Measurements from ENCODE around the gene EXT2. TPM values are rescaled to one million over a fixed set of nuclear protein-coding genes. Genes with fewer than 3 reads are reported as not detected.

EXT2 gene
- total RNA-seq, 1 experiment from 2014 or later, result 42.8 TPM

DNA sequence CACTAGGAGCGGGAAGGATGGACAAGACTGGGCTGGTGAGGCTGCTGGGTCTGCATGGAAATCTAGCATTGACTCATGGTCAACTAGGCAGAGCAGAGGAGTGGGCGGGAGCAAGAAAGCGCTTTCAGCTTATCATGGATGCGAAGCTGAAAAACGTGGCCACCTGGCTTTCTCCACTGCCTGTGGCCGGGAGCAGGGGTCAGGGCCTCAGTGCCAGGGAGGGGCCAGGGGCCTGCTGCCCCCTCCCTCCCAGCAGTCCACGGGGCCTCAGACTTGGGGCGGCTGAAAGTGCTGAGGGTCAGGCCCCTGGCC lies 168.9 kb downstream of the EXT2 start:
- H3K9me3 ChIP-seq (ENCODE audit: control insufficient read depth in 1 of 2, insufficient read depth in 1 of 2, low read depth in 1 of 2, low read length in 2 of 2), result no peaks in the 10 kb centered on the region
- ChIA-PET POLR2A (no interaction called here), CTCF (no interaction called here), RAD21 (ENCODE audit: low non-redundant PET in 1 of 2, low total read pairs in 2 of 2, uncharacterized antibody in 2 of 2, unreplicated experiment in 2 of 2) (no interaction called here)
- no peaks in the 10 kb centered on the region for H4K20me1 ChIP-seq (ENCODE audit: insufficient read depth)
- no peak overlapping the region for H3K4me2 ChIP-seq (ENCODE audit: low read length)
- no peaks in the 10 kb centered on the region for H3K27me3 ChIP-seq (ENCODE audit: insufficient read depth, low read length)
- H3K9ac ChIP-seq (ENCODE audit: low read length), result no peak overlapping the region
- no peaks in the 10 kb centered on the region for H3K79me2 ChIP-seq (ENCODE audit: insufficient read depth, low read length)
- intact Hi-C loops (cut with micrococcal nuclease), result no loop called here
- no peak for ATAC-seq
- H3K4me1 ChIP-seq (ENCODE audit: control insufficient read depth in 1 of 2, insufficient read depth in 2 of 2, low read length in 2 of 2), result no peaks in the 10 kb centered on the region
- no peak overlapping the region for H2AFZ ChIP-seq (ENCODE audit: low read depth, low read length, poor library complexity, severe bottlenecking)
- H3K36me3 ChIP-seq (ENCODE audit: control insufficient read depth in 1 of 2, insufficient read depth in 2 of 2, low read length in 2 of 2), result no peaks in the 10 kb centered on the region
- TF ChIP-seq SRF (IDR thresholded peaks at IDR 0.05; ENCODE audit: low read depth) (no peak), POLR2AphosphoS5 (IDR thresholded peaks at IDR 0.05; ENCODE audit: low read depth, low read length) (no peak), YY1 (IDR thresholded peaks at IDR 0.05; ENCODE audit: extremely low read depth, insufficient replicate concordance, low read depth, low read length) (no peak)
- TF ChIP-seq, protein P1, sequence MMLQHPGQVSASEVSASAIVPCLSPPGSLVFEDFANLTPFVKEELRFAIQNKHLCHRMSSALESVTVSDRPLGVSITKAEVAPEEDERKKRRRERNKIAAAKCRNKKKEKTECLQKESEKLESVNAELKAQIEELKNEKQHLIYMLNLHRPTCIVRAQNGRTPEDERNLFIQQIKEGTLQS (IDR thresholded peaks at IDR 0.05), result no peak
- no peaks in the 10 kb centered on the region for H3K9me2 ChIP-seq (ENCODE audit: insufficient read depth)
- DNase-seq (ENCODE audit: low read depth, low spot score), result no peak
- no peak overlapping the region for H3K27ac ChIP-seq (ENCODE audit: low read depth, low read length)
- H3K4me3 ChIP-seq (replicated peaks in 1 of 2; ENCODE audit: low read depth in 1 of 2, low read length in 2 of 2), result no peak overlapping the region
- no TSS peak for BruUV-seq (replicated peaks)

DNA sequence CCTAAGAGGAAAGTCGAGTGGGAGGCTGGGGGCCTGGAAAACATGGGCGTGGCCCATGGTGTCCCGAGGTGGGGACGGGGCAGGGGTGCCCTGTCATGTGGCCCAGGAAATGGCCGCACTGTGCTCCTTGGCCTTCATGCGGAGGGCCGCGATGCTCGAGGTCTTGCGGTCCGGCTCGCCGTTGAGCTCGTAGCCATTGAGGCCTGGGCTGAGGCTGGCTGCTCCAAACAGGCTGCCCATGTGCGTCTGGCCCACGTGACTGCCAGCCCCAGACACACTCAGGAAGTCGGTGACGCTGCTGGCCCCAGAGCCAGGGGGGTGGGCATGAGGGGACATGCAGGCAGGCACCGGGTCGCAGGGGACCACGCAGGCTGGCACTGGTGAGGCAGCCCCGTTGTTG lies 169.3 kb downstream of the EXT2 start:
- Histone ChIP-seq H3K4me2 (ENCODE audit: low read length) (no peak overlapping the region), H3K4me1 (ENCODE audit: control insufficient read depth in 1 of 2, insufficient read depth in 2 of 2, low read length in 2 of 2) (no peaks in the 10 kb centered on the region), H3K27me3 (ENCODE audit: insufficient read depth, low read length) (no peaks in the 10 kb centered on the region), H3K27ac (ENCODE audit: low read depth, low read length) (no peak overlapping the region), H4K20me1 (ENCODE audit: insufficient read depth) (no peaks in the 10 kb centered on the region), H3K36me3 (ENCODE audit: control insufficient read depth in 1 of 2, insufficient read depth in 2 of 2, low read length in 2 of 2) (no peaks in the 10 kb centered on the region), H3K9me3 (ENCODE audit: control insufficient read depth in 1 of 2, insufficient read depth in 1 of 2, low read depth in 1 of 2, low read length in 2 of 2) (no peaks in the 10 kb centered on the region), H3K9me2 (ENCODE audit: insufficient read depth) (no peaks in the 10 kb centered on the region), H3K4me3 (replicated peaks in 1 of 2; ENCODE audit: low read depth in 1 of 2, low read length in 2 of 2) (no peak overlapping the region), H3K79me2 (ENCODE audit: insufficient read depth, low read length) (no peaks in the 10 kb centered on the region), H3K9ac (ENCODE audit: low read length) (no peak overlapping the region), H2AFZ (ENCODE audit: low read depth, low read length, poor library complexity, severe bottlenecking) (no peak overlapping the region)
- ATAC-seq (no peak), DNase-seq (ENCODE audit: low read depth, low spot score) (no peak)
- no peak for TF ChIP-seq FOSL1 (IDR thresholded peaks at IDR 0.05; ENCODE audit: low read depth)
- intact Hi-C loops (cut with micrococcal nuclease), result no loop called here
- POLR2A ChIA-PET, result no interaction called here
- no TSS peak for BruUV-seq (replicated peaks)
- RAD21 ChIA-PET (ENCODE audit: low non-redundant PET in 1 of 2, low total read pairs in 2 of 2, uncharacterized antibody in 2 of 2, unreplicated experiment in 2 of 2), result no interaction called here
- CTCF ChIA-PET, result no interaction called here
